ENCODE data around the gene SPG7. TPM values are rescaled to one million over a fixed set of nuclear protein-coding genes. Genes with fewer than 3 reads are reported as not detected.

Gene SPG7
- total and polyA plus RNA-seq, 2 of the 4 experiments (the other 2 are of a cell fraction) = 94.6 to 96.8 TPM

DNA sequence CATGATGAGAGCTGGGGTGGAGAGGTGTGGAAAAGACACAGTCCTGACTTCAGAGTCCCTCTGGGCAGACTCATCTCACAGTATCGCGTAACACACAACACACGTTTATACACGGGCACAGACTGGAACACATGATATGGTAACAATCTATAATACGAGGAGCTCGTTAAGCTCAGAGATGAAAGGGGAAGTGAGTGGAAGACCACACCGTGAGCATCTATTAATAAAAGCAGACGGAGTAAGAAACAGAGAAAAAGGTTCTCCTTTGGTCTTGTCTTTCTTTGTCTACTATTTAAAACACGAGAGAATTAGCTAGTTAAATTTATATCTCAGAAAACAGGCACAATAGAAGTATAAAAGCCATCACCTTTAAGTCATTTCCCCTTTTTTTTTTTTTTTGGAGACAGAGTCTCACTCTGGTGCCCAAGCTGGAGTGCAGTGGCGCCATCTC is 31.4 kb upstream of the SPG7 start:
- no peak overlapping the region for H3K4me3 ChIP-seq (ENCODE audit: insufficient read depth, low read depth, low read length)
- no peak for DNase-seq
- no peak overlapping the region for H3K4ac ChIP-seq (ENCODE audit: low read depth, low read length)
- no peak overlapping the region for H3K56ac ChIP-seq (ENCODE audit: extremely low read depth, insufficient read depth, low read length)
- H3K23ac ChIP-seq (ENCODE audit: low read depth, low read length) = no peak overlapping the region
- H2AK5ac ChIP-seq (ENCODE audit: low read depth, low read length) = no peak overlapping the region
- no CpG with 5 or more reads among the region's 10 CpGs for WGBS, 2 experiments (ENCODE audit: extremely low coverage in 2 of 2, insufficient read length in 1 of 2)
- H2AFZ ChIP-seq (replicated peaks; ENCODE audit: low read length, poor library complexity) = no peak overlapping the region
- H2BK5ac ChIP-seq (ENCODE audit: low read depth, low read length, poor library complexity, severe bottlenecking) = no peak overlapping the region
- ChIA-PET POLR2A (ENCODE audit: unreplicated experiment) (no interaction called here), CTCF (no interaction called here)
- no peak for ATAC-seq (ENCODE audit: low read depth)
- H3K27ac ChIP-seq (ENCODE audit: insufficient read depth, low read length) = no peak overlapping the region
- no peak overlapping the region for H4K8ac ChIP-seq (ENCODE audit: low read depth in 2 of 2, low read length in 2 of 2)
- no peak overlapping the region for H2BK120ac ChIP-seq (ENCODE audit: low read depth, low read length)
- no peak overlapping the region for H3K9ac ChIP-seq (ENCODE audit: low read depth, low read length)
- no peaks in the 10 kb centered on the region for H3K27me3 ChIP-seq (ENCODE audit: control insufficient read depth, insufficient read depth, low read length)
- H3K79me1 ChIP-seq (ENCODE audit: low read depth in 1 of 2, low read length in 2 of 2) = peaks cover 0 to 76% of the 10 kb centered on the region in 2 experiments; a peak in 2 of 4 replicates
- H3K18ac ChIP-seq (ENCODE audit: low read depth, low read length) = no peak overlapping the region
- H4K5ac ChIP-seq (ENCODE audit: low read depth, low read length) = no peak overlapping the region
- no peak overlapping the region for H4K91ac ChIP-seq (ENCODE audit: insufficient read depth, low read depth, low read length)
- no TSS peak for BruUV-seq (replicated peaks)
- TF ChIP-seq NFE2L2 (IDR thresholded peaks at IDR 0.05; ENCODE audit: low read depth, low read length) (no peak), POLR2A (IDR thresholded peaks at IDR 0.05; ENCODE audit: low read depth, low read length) (no peak), RFX5 (IDR thresholded peaks at IDR 0.05; ENCODE audit: low read depth, low read length) (no peak), CHD1 (IDR thresholded peaks at IDR 0.05; ENCODE audit: low read depth, low read length) (no peak), BHLHE40 (IDR thresholded peaks at IDR 0.05; ENCODE audit: low read depth, low read length) (no peak), MAZ (IDR thresholded peaks at IDR 0.05; ENCODE audit: borderline replicate concordance, low read depth, low read length) (no peak), MXI1 (IDR thresholded peaks at IDR 0.05; ENCODE audit: borderline replicate concordance, low read depth, low read length) (no peak), RAD21 (IDR thresholded peaks at IDR 0.05; ENCODE audit: low read length) (no peak), RCOR1 (IDR thresholded peaks at IDR 0.05; ENCODE audit: insufficient replicate concordance, low read length) (no peak), MAFK (IDR thresholded peaks at IDR 0.05; ENCODE audit: low read depth, low read length) (no peak), FOS (IDR thresholded peaks at IDR 0.05; ENCODE audit: low read depth, low read length) (no peak), SMC3 (IDR thresholded peaks at IDR 0.05; ENCODE audit: low read depth, low read length) (no peak), CEBPB (IDR thresholded peaks at IDR 0.05; ENCODE audit: low read depth, low read length) (no peak)
- TF ChIP-seq, protein P1, sequence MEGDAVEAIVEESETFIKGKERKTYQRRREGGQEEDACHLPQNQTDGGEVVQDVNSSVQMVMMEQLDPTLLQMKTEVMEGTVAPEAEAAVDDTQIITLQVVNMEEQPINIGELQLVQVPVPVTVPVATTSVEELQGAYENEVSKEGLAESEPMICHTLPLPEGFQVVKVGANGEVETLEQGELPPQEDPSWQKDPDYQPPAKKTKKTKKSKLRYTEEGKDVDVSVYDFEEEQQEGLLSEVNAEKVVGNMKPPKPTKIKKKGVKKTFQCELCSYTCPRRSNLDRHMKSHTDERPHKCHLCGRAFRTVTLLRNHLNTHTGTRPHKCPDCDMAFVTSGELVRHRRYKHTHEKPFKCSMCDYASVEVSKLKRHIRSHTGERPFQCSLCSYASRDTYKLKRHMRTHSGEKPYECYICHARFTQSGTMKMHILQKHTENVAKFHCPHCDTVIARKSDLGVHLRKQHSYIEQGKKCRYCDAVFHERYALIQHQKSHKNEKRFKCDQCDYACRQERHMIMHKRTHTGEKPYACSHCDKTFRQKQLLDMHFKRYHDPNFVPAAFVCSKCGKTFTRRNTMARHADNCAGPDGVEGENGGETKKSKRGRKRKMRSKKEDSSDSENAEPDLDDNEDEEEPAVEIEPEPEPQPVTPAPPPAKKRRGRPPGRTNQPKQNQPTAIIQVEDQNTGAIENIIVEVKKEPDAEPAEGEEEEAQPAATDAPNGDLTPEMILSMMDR (conservative IDR thresholded peaks at IDR 0.05; ENCODE audit: low read depth, low read length) = no peak
- TF ChIP-seq, protein P2, sequence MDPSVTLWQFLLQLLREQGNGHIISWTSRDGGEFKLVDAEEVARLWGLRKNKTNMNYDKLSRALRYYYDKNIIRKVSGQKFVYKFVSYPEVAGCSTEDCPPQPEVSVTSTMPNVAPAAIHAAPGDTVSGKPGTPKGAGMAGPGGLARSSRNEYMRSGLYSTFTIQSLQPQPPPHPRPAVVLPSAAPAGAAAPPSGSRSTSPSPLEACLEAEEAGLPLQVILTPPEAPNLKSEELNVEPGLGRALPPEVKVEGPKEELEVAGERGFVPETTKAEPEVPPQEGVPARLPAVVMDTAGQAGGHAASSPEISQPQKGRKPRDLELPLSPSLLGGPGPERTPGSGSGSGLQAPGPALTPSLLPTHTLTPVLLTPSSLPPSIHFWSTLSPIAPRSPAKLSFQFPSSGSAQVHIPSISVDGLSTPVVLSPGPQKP (IDR thresholded peaks at IDR 0.05; ENCODE audit: borderline replicate concordance, low read depth, low read length) = no peak
- TF ChIP-seq, protein P3, sequence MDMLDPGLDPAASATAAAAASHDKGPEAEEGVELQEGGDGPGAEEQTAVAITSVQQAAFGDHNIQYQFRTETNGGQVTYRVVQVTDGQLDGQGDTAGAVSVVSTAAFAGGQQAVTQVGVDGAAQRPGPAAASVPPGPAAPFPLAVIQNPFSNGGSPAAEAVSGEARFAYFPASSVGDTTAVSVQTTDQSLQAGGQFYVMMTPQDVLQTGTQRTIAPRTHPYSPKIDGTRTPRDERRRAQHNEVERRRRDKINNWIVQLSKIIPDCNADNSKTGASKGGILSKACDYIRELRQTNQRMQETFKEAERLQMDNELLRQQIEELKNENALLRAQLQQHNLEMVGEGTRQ (IDR thresholded peaks at IDR 0.05; ENCODE audit: low read depth, low read length) = no peak
- no peak overlapping the region for H2BK15ac ChIP-seq (ENCODE audit: low read depth, low read length)
- no peaks in the 10 kb centered on the region for H3K9me3 ChIP-seq (ENCODE audit: control insufficient read depth, insufficient read depth, low read length)
- H4K20me1 ChIP-seq (ENCODE audit: insufficient read depth, low read length) = peaks cover 99% of the 10 kb centered on the region
- in situ Hi-C loops (cut with MboI; ENCODE audit: low sequenced_read_pairs) = no loop called here
- no peak overlapping the region for H2BK20ac ChIP-seq (ENCODE audit: low read depth, low read length)
- no peak overlapping the region for H3K14ac ChIP-seq (replicated peaks; ENCODE audit: low read depth, low read length)
- intact Hi-C loops (cut with micrococcal nuclease) = no loop called here
- H3K4me2 ChIP-seq (ENCODE audit: low read depth, low read length) = no peak overlapping the region
- peaks cover 63% of the 10 kb centered on the region for H3K9me1 ChIP-seq (ENCODE audit: insufficient read depth, low read length)
- dilution Hi-C loops (cut with HindIII; ENCODE audit: low sequenced_read_pairs, unreplicated experiment) = no loop called here
- H3K36me3 ChIP-seq (ENCODE audit: control insufficient read depth, insufficient read depth, low read length) = no peaks in the 10 kb centered on the region
- H2AK9ac ChIP-seq (replicated peaks; ENCODE audit: low read depth, low read length, poor library complexity) = no peak overlapping the region
- H3K4me1 ChIP-seq (ENCODE audit: control insufficient read depth, insufficient read depth, low read length) = peaks cover 29% of the 10 kb centered on the region

Measured in IMR-90 (cell line).